CD4-positive, alpha-beta T cell treated with Interleukin-6 at 100 ng/mL for 8 hours (primary cell): ENCODE results near the gene F13B.
"Not testable (repeated sequence)": the region's sequence is repeated elsewhere in the genome, so short reads cannot be mapped to it uniquely, and the experiment has no call there.

Experiments
- DNase-seq: peaks from one replicate; pipeline ENCODE4 v3.0.0-alpha.2; 2020; ENCODE audit warnings: mixed read lengths, low spot score

The F13B gene

GRCh38 chr1:197042676-197043341 is 24.3 kb downstream of the F13B start:
- no peak for DNase-seq

- no peak for DNase-seq
Observed at GRCh38 chr1:197041486-197042353, 25.3 kb downstream of the F13B start.

- no peak for DNase-seq
Observed at GRCh38 chr1:197036861-197037260, 30.2 kb downstream of the F13B start.

- not testable (repeated sequence) for DNase-seq
Observed at GRCh38 chr1:197034631-197035339, 32.3 kb downstream of the F13B start.

- DNase-seq = no peak
Observed at GRCh38 chr1:197029749-197030148, 37.3 kb downstream of the F13B start.

GRCh38 chr1:197027359-197027758 is 39.7 kb downstream of the F13B start:
- DNase-seq = no peak

- no peak for DNase-seq
Observed at GRCh38 chr1:197024460-197024859, 42.6 kb downstream of the F13B start.

GRCh38 chr1:197021716-197022115 is 45.3 kb downstream of the F13B start:
- DNase-seq = no peak

- no peak for DNase-seq
Observed at GRCh38 chr1:197017558-197018146, 49.4 kb downstream of the F13B start.

- DNase-seq = no peak
Observed at GRCh38 chr1:197016751-197017150, 50.3 kb downstream of the F13B start.

GRCh38 chr1:197013234-197013633 is 53.8 kb downstream of the F13B start:
- DNase-seq = no peak

- no peak for DNase-seq
Observed at GRCh38 chr1:197011614-197012013, 55.4 kb downstream of the F13B start.

- DNase-seq = no peak
Observed at GRCh38 chr1:197008861-197009260, 58.2 kb downstream of the F13B start.

- no peak for DNase-seq
Observed at GRCh38 chr1:197003132-197003531, 63.9 kb downstream of the F13B start.

- DNase-seq = no peak
Observed at GRCh38 chr1:197001828-197002227, 65.2 kb downstream of the F13B start.

GRCh38 chr1:196997423-196997822 is 69.6 kb downstream of the F13B start:
- no peak for DNase-seq

GRCh38 chr1:196993916-196994315 is 73.1 kb downstream of the F13B start:
- DNase-seq = no peak

- not testable (repeated sequence) for DNase-seq
Observed at GRCh38 chr1:196991919-196992651, 75.0 kb downstream of the F13B start.
